ENCODE results near the gene EPPIN. TPM values are rescaled to one million over a fixed set of nuclear protein-coding genes. Genes with fewer than 3 reads are reported as not detected.

Gene EPPIN
- total RNA-seq, 1 donor from 2014 or later, result not detected

DNA sequence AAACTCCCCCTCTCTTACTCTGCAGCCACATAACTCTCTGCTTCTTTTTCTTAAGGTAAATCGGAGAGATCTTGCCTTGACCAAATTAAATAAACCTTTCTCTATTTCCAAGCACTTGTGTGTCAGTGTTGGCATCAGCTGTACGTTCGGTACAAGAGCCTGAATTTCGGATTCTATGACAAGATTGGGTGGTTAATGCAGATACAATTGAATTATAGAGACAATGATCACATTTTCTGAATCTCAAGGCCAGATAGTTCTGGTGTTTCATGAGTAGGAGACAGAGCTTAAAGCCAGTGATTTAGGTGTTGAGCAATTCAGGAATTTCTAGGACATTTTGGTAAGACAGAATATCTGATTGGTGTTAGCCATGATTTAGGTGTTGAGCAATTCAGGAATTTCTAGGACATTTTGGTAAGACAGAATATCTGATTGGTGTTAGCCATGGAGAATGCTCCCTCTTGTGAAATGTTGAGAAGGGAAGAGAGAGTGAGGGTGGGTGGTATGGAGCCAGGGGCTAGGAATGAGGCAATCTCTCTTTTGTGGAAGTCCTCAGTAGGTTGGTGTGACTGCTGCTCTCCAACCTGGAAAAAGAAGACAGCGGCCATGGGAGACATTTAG lies 36.8 kb downstream of the EPPIN start:
- intact Hi-C loops (cut with DNase I), result no loop called here
- H3K27ac ChIP-seq, result no peak overlapping the region
- H3K27me3 ChIP-seq, result no peaks in the 10 kb centered on the region
- DNase-seq, result no peak
- H3K36me3 ChIP-seq, result no peaks in the 10 kb centered on the region
- H3K9me3 ChIP-seq, result no peaks in the 10 kb centered on the region
- no peak overlapping the region for H3K4me3 ChIP-seq
- ATAC-seq, result no peak
- no peaks in the 10 kb centered on the region for H3K4me1 ChIP-seq
- TF ChIP-seq, protein P1, sequence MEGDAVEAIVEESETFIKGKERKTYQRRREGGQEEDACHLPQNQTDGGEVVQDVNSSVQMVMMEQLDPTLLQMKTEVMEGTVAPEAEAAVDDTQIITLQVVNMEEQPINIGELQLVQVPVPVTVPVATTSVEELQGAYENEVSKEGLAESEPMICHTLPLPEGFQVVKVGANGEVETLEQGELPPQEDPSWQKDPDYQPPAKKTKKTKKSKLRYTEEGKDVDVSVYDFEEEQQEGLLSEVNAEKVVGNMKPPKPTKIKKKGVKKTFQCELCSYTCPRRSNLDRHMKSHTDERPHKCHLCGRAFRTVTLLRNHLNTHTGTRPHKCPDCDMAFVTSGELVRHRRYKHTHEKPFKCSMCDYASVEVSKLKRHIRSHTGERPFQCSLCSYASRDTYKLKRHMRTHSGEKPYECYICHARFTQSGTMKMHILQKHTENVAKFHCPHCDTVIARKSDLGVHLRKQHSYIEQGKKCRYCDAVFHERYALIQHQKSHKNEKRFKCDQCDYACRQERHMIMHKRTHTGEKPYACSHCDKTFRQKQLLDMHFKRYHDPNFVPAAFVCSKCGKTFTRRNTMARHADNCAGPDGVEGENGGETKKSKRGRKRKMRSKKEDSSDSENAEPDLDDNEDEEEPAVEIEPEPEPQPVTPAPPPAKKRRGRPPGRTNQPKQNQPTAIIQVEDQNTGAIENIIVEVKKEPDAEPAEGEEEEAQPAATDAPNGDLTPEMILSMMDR (IDR thresholded peaks at IDR 0.05), result no peak

DNA sequence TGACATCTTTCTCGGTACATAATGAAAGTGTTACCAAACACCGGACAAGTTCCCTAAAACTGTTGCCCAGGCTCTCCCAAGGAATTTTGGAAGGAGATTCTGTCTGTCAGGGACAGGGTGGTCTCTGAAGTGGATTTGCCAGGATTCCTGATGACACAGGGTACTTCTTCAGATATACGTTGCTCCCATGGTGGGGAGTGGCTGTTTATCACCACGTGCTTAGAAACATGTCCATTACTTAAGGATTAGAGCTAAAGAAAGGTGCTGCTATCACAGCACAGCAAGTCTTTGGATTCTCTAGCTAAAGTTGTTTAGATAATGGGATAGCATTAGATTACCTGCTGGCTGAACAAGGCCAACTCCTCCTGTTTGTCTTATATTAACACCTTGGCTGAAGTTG lies 38.1 kb downstream of the EPPIN start:
- no peaks in the 10 kb centered on the region for H3K9me3 ChIP-seq
- H3K4me3 ChIP-seq, result no peak overlapping the region
- DNase-seq (no peak), ATAC-seq (no peak)
- no peaks in the 10 kb centered on the region for H3K36me3 ChIP-seq
- intact Hi-C loops (cut with DNase I), result no loop called here
- H3K27ac ChIP-seq, result no peak overlapping the region
- H3K4me1 ChIP-seq, result no peaks in the 10 kb centered on the region
- H3K27me3 ChIP-seq, result no peaks in the 10 kb centered on the region
- TF ChIP-seq, protein P1 (IDR thresholded peaks at IDR 0.05), result no peak

DNA sequence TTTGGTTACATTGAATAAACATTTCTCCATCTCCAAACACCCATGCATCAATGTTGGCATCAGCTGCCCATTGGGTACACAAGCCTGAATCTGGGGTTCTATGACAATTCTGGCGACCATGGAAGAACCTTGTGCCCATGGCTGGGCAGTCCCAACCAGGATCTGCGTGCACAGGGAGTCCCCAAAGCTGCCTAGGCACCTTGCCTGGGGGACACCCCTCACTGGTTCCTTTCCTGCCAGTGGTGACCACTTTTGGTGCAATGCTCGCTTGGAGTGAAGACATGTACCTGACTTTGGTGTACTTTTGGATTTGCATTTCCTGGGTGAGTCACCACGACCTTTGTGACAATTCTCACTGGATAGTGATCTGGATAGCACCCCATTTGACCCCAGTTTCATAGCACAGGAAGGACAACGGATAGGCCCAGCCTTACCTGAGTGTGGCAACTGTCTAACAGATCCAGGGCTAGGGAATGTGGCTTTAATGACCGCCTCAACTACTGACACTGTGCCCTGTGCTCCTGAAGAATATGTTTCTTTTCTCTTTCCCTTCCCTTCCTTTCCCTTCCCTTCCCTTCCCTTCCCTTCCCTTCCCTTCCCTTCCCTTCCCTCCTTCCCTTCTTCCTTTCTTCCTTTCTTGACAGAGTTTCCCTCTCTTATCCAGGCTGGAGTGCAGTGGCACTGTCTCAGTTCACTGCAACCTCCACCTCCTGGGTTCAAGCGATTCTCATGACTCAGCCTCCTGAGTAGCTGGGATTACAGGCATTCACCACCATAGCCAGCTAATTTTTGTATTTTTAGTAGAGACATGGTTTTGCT lies 38.9 kb downstream of the EPPIN start:
- DNase-seq (no peak), ATAC-seq (no peak)
- Histone ChIP-seq H3K4me3 (no peak overlapping the region), H3K36me3 (no peaks in the 10 kb centered on the region), H3K4me1 (no peaks in the 10 kb centered on the region), H3K9me3 (no peaks in the 10 kb centered on the region), H3K27ac (no peak overlapping the region), H3K27me3 (no peaks in the 10 kb centered on the region)
- TF ChIP-seq, protein P1 (IDR thresholded peaks at IDR 0.05), result no peak
- intact Hi-C loops (cut with DNase I), result no loop called here

DNA sequence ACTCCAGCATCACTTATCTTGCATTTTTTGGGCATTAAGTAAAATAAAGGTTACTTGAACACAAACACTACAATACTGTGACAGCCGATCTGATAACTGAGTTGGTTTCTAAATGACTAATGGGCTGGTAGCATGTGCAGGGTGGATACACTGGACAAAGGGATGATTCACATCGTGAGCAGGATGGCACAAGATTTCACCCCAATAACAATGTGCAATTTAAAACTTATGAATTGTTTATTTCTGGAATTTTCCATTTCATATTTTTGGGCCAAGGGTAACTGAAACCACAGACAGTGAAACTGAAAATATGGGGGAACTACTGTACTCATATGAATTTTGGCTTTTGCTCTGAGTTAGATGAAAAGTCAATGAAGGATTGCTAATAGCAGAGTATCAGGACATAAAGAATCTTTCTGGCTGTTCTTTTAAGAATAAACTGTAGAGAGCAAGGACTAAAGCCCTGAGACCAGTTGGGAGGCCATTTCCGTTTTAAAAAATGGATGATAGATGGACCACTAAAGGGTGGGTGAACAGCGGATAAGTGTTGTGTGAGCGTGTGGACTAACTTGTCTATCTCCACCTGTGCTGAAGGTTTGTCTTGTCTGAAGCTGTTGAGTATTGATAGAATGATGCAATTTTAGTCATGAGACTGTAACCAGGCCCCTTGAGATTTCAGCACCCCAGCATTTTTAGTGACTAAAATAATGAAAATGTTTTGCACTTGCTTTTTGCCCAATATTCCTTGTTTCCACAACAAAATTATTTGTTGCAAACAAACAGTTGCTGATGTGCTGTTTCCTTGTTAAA lies 40.0 kb downstream of the EPPIN start:
- H3K27ac ChIP-seq, result no peak overlapping the region
- no peaks in the 10 kb centered on the region for H3K27me3 ChIP-seq
- H3K36me3 ChIP-seq, result no peaks in the 10 kb centered on the region
- no peak overlapping the region for H3K4me3 ChIP-seq
- H3K9me3 ChIP-seq, result no peaks in the 10 kb centered on the region
- no peak for ATAC-seq
- TF ChIP-seq, protein P1 (IDR thresholded peaks at IDR 0.05), result no peak
- H3K4me1 ChIP-seq, result no peaks in the 10 kb centered on the region
- no peak for DNase-seq
- intact Hi-C loops (cut with DNase I), result no loop called here

DNA sequence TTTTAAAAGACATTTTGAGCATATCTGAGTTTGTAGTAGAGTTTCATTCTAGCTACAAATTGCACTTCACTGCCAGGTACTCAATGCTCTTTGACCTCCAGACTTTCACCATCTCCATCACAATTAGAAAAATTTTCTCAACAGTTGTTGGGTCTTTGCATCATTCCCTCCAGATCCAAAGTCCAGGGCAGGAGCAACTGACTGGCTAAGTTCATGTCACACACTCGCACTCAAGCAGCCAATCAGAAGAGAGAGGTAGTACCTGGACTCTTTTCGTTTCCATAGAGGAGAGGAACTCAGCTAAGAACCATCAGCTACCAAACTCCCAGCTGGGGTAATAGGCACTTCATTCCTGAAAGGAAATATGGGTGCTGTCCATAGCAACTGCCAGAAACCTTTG lies 40.8 kb downstream of the EPPIN start:
- Histone ChIP-seq H3K27me3 (no peaks in the 10 kb centered on the region), H3K27ac (no peak overlapping the region), H3K9me3 (no peaks in the 10 kb centered on the region), H3K4me1 (no peaks in the 10 kb centered on the region), H3K4me3 (no peak overlapping the region), H3K36me3 (no peaks in the 10 kb centered on the region)
- no peak for ATAC-seq
- intact Hi-C loops (cut with DNase I), result no loop called here
- DNase-seq, result no peak
- TF ChIP-seq, protein P1 (IDR thresholded peaks at IDR 0.05), result no peak
